ENCODE results near the gene GRIN2C.

The GRIN2C gene

DNA sequence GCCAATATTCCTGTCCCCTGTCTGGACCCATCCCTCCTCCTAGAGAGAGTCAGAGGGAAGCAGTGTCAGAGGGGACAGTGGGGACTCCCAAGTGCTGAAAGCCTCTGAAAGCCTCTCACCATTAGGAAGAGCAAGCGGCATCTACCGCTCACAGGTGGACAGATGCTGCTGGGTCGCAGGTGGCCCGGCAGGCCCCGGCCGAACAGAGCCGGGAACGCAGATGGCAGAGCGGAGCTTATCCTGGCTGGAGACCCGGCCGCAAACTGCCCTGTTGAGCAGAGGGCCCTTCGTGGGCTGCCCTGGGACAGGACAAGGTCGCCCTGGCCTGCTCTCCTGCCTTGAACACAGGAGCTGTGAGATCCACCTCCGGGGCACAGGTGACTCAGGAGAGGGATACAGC is 60.6 kb downstream of the GRIN2C start:
- DNase-seq (ENCODE audit: low read depth) = no peak

DNA sequence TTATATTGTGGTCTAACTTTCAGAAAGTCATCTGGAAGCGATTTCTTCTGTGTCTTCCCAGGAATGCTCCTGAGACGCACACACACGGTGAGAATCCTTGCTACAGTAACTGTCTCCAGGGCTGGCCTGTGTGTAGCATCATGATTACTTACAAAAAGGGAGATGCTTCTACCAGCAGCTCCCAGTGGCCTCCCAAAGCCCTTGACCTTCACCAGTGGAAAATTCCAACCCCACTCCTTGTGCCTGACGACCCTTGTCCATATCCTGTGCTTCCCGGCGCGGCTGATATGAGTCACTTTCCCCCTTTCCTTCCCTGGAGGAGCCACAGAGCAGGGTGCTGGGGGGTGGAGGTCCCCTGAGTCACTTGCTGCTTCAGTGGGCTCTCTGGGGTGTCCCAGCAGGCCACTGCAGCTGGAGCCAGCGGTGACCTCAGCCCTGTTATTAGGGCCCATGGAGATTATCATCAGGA is 61.4 kb downstream of the GRIN2C start:
- no peak for DNase-seq (ENCODE audit: low read depth)

DNA sequence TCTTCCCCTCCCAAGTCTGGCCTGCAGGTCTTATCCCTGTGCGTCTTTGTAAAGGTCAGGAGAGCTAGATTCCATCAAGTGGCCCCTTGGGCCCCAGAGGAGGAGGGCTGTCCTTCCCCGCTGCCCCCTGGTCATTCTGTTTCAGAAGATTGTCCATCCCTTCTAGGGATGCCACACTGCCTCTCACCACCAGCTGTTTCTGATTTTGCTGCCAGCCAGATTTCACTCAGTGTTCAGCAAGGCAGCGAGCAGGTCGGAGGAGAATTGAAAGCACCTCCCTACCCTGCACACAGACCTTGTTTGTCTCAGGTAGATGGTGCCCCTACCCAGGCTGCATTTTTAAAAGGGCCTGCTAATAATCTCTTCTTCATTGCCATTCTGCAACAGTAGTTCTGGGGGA is 61.9 kb downstream of the GRIN2C start:
- DNase-seq (ENCODE audit: low read depth) = no peak

DNA sequence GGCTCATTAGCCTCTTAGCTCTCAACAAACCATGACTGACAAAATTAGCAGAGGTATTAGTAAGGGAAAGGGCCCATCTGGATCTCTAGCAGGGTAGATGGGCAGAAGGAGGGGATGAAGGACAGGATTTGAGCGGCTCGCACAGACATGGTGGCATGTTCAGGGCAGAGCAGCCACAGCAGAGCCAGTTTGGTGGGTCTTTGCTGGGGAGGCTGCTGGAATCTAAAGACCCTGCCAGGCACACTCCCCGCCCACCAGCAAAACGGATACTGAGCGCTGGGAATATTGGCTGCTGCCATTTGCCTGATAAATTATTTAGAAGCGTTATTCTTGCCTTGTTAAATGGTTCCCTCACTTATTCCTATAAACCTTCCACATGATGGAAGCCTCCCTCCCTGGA is 62.8 kb downstream of the GRIN2C start:
- DNase-seq (ENCODE audit: low read depth) = no peak

DNA sequence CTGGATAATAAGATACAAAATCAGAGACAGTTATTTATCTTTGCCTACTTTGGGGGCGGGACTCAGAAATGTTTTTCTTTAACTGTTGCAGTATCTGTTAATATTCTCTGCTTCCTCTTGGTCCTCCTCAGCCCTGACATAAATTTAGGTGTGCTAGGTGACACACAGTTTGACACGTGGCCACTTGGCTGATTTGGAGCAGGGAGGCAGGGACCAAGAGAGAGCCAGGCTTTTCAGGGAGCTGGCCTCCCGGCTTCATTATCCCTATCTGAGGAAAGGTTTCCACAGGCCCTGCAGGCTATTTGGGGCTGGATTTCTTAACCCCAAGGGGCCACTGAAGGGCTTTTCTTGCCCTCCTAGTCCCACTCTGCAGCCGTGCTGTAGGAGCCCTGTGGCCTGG is 63.5 kb downstream of the GRIN2C start:
- DNase-seq (ENCODE audit: low read depth) = no peak

DNA sequence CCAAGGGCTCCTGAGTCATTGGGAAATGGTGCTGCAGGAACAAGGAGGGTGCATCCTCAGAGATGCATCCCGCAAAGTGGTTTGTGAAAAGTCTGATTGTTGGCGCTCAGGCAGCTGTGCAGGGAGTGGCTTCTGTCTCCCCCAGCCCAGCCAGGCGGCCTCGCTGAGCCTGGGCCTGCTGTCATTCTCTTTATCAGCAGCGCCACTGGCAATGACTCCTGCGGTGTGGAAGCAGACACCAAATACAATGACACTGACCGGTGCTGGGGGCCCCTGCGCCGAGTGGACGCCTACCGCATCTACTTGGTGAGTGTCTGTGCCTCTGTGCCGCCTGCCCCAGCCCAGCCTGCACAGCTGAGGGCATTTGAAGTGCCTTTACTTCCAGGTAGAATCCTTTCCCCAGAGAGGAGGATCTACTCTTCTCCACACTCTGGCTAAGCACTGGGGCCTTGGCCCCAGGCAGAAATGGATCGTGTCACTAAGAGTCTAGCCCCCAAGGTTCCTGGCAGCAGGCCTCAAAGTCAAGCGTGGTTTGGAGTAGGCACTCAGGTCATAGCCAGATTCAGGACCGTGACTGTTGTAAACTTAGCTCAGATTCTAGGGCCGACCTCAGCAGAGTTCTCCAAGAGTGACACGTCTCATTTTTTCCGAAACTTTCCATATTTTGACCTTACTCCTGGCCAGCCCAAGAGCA is 64.2 kb downstream of the GRIN2C start:
- no peak for DNase-seq (ENCODE audit: low read depth)

DNA sequence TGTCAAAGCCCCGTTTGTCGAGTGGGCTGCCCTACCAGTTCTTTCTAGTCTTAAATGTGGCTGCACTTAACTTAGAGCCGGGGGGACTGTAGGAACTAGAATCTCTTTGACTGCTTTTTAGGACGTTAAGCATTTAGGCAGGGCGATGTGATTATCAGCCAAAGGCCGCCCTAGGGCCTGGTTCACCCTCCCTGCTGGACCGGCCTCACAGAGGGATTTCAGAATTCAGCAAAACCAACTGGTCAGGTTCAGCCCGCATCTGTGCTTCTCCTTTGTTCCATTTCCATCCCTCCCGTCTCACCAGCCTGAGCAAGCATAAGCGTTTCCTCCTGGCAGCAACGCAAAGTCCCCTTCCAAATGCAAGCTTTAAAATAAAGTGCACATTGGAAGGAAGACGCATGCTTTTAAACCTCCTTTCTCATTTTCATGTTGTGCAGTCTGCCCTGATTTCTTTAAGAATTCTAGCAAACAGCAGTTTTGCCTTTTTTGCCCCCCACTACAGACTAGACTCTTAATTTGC is 67.0 kb downstream of the GRIN2C start:
- no peak for DNase-seq (ENCODE audit: low read depth)
